GM12875 (cell line): ENCODE measurements around the gene ITSN1.

Experiments used
- H3K4me3 ChIP-seq: one replicate; pipeline ENCODE4 v1.5.1; 2011; ENCODE audit warnings: low read depth, low read length, control low read depth
- CTCF ChIP-seq: IDR thresholded peaks from 2 replicates; pipeline ENCODE4 v1.5.1; 2011; ENCODE audit warnings: low read depth, mild to moderate bottlenecking, control low read depth, inconsistent platforms, low read length, moderate library complexity, borderline replicate concordance; ENCODE audit not compliant: insufficient read depth

The ITSN1 gene

GRCh38 chr21:33747420-33747819 is 105.1 kb downstream of the ITSN1 start:
- TF ChIP-seq CTCF: no peak
- H3K4me3 ChIP-seq: no peak overlapping the region

DNA sequence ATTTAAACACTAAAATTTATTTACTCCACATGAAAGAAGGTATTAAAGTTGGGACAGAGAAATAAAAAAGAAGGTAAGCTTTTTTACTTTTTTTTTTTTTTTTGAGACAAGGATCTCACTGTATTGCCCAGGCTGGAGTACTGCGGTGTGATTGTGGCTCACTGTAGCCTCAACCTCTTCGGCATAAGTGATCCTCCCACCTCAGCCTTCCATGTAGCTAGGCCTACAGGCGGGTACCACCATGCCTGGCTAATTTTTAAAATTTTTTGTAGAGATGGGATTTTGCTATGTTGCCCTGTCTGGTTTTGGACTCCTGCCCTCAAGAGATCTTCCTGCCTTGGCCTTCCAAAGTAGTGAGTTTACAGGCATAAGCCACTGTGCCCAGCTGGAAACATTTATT is 106.6 kb downstream of the ITSN1 start:
- no peak overlapping the region for H3K4me3 ChIP-seq
- TF ChIP-seq CTCF: no peak

DNA sequence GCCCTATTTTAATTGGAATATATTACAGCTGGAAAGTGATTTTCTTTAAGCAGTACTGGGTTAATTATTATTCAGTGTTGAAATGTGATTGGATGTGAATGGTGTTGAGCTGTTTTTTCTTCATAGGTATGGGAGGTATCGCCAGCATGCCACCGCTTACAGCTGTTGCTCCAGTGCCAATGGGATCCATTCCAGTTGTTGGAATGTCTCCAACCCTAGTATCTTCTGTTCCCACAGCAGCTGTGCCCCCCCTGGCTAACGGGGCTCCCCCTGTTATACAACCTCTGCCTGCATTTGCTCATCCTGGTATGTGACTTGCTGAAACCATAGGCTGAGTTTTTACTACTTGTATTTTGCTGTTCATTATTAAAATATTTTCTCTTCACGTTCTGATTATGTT is 107.7 kb downstream of the ITSN1 start:
- H3K4me3 ChIP-seq: no peak overlapping the region

GRCh38 chr21:33751120-33751519 is 108.8 kb downstream of the ITSN1 start:
- no peak overlapping the region for H3K4me3 ChIP-seq
- no peak for TF ChIP-seq CTCF

More for the DNA sequence above, 107.7 kb downstream of the ITSN1 start:
- no peak for TF ChIP-seq CTCF

- no peak overlapping the region for H3K4me3 ChIP-seq
- no peak for TF ChIP-seq CTCF
Measured at GRCh38 chr21:33751533-33751932, 109.2 kb downstream of the ITSN1 start.

GRCh38 chr21:33752260-33752659 is 110.0 kb downstream of the ITSN1 start:
- no peak overlapping the region for H3K4me3 ChIP-seq
- no peak for TF ChIP-seq CTCF

- no peak for TF ChIP-seq CTCF
- no peak overlapping the region for H3K4me3 ChIP-seq
Measured at GRCh38 chr21:33753886-33754285, 111.6 kb downstream of the ITSN1 start.
